ENCODE data around the gene LHFPL3.

The LHFPL3 gene

DNA sequence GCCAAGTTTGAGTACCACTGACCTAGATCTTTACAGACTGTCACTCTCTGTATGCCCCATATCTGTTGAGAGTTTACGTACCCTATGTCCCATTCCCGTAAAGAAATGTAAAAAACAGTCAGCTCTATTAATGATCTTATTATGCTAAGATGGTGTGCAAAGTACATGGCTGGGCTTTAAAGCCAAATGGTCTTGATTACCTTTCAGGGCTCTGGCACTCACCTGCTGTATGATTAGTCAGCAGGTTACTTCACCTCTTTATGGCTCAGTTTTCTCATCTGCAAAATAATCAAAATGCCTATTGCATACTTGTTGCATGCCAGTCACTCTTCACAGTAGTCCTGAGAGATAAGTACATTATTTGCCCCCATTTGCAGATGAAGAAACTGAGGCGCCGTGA lies 54.2 kb downstream of the LHFPL3 start:
- Histone ChIP-seq H3K79me1 (ENCODE audit: low read depth, low read length) (no peaks in the 10 kb centered on the region), H3K27me3 (ENCODE audit: control insufficient read depth in 3 of 3, insufficient read depth in 3 of 3, low read depth in 1 of 3, low read length in 3 of 3) (no peaks in the 10 kb centered on the region), H3K4me2 (ENCODE audit: insufficient read depth, low read length, poor library complexity, severe bottlenecking) (no peak overlapping the region), H3K4me3 (ENCODE audit: low read length in 2 of 2) (no peak overlapping the region), H3K14ac (ENCODE audit: low read length) (no peak overlapping the region), H3K36me3 (replicated peaks in 1 of 2; ENCODE audit: control insufficient read depth in 2 of 2, insufficient read depth in 2 of 2, low read length in 2 of 2) (no peaks in the 10 kb centered on the region), H3K4ac (ENCODE audit: low read length) (no peak overlapping the region), H3K27ac (replicated peaks; ENCODE audit: low read length) (no peak overlapping the region), H2BK5ac (ENCODE audit: low read length) (no peak overlapping the region), H2BK12ac (ENCODE audit: low read length) (no peak overlapping the region), H2AFZ (ENCODE audit: low read length) (no peak overlapping the region), H4K8ac (ENCODE audit: low read depth, low read length) (no peak overlapping the region), H3K18ac (ENCODE audit: low read length) (no peak overlapping the region), H2BK15ac (ENCODE audit: low read length) (no peak overlapping the region), H3K9ac (ENCODE audit: low read depth, low read length, poor library complexity) (no peak overlapping the region), H2BK120ac (ENCODE audit: low read depth, low read length) (no peak overlapping the region), H4K91ac (ENCODE audit: low read depth, low read length, poor library complexity) (no peak overlapping the region), H3K4me1 (ENCODE audit: control insufficient read depth in 2 of 2, insufficient read depth in 1 of 2, low read depth in 1 of 2, low read length in 2 of 2) (no peaks in the 10 kb centered on the region), H3K9me3 (replicated peaks in 1 of 2; ENCODE audit: control insufficient read depth in 2 of 2, insufficient read depth in 1 of 2, low read depth in 1 of 2, low read length in 2 of 2) (peaks cover 0 to 3% of the 10 kb centered on the region in 2 donors), H3K23ac (ENCODE audit: low read depth, low read length, poor library complexity) (no peak overlapping the region), H2AK5ac (ENCODE audit: low read depth, low read length) (no peak overlapping the region)
- no CpG with 5 or more reads among the region's 4 CpGs for WGBS, 2 donors (ENCODE audit: extremely low coverage in 2 of 2, insufficient read length in 2 of 2, insufficient replicate concordance in 1 of 2)
- DNase-seq (ENCODE audit: low spot score) = no peak

DNA sequence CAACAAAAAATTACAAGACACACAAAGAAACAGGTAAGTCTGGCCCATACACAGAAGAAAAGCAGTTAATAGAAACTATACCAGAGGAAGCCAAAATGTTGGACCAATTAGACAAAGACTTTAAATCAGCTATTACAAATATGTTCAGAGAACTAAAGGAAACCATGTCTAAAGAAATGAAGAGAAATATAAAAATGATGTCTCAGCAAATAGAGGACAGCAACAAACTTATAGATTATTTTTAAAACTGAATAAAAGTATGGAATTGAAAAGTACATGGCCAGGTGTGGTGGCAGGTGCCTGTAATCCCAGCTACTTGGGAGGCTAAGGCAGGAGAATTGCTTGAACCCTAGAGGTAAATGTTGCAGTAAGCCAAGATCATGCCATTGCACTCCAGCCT lies 58.5 kb downstream of the LHFPL3 start:
- H2BK5ac ChIP-seq (ENCODE audit: low read length) = no peak overlapping the region
- H3K4me3 ChIP-seq (ENCODE audit: low read length in 2 of 2) = no peak overlapping the region
- H3K18ac ChIP-seq (ENCODE audit: low read length) = no peak overlapping the region
- H3K4me1 ChIP-seq (ENCODE audit: control insufficient read depth in 2 of 2, insufficient read depth in 1 of 2, low read depth in 1 of 2, low read length in 2 of 2) = no peaks in the 10 kb centered on the region
- no peak overlapping the region for H3K23ac ChIP-seq (ENCODE audit: low read depth, low read length, poor library complexity)
- no peaks in the 10 kb centered on the region for H3K36me3 ChIP-seq (replicated peaks in 1 of 2; ENCODE audit: control insufficient read depth in 2 of 2, insufficient read depth in 2 of 2, low read length in 2 of 2)
- H2BK120ac ChIP-seq (ENCODE audit: low read depth, low read length) = no peak overlapping the region
- DNase-seq (ENCODE audit: low spot score) = no peak
- H4K8ac ChIP-seq (ENCODE audit: low read depth, low read length) = no peak overlapping the region
- peaks cover 0 to 3% of the 10 kb centered on the region in 2 donors for H3K9me3 ChIP-seq (replicated peaks in 1 of 2; ENCODE audit: control insufficient read depth in 2 of 2, insufficient read depth in 1 of 2, low read depth in 1 of 2, low read length in 2 of 2)
- H4K91ac ChIP-seq (ENCODE audit: low read depth, low read length, poor library complexity) = no peak overlapping the region
- no peaks in the 10 kb centered on the region for H3K79me1 ChIP-seq (ENCODE audit: low read depth, low read length)
- H2AK5ac ChIP-seq (ENCODE audit: low read depth, low read length) = no peak overlapping the region
- H3K27ac ChIP-seq (replicated peaks; ENCODE audit: low read length) = no peak overlapping the region
- H2BK12ac ChIP-seq (ENCODE audit: low read length) = no peak overlapping the region
- no peak overlapping the region for H3K9ac ChIP-seq (ENCODE audit: low read depth, low read length, poor library complexity)
- H3K27me3 ChIP-seq (ENCODE audit: control insufficient read depth in 3 of 3, insufficient read depth in 3 of 3, low read depth in 1 of 3, low read length in 3 of 3) = no peaks in the 10 kb centered on the region
- no peak overlapping the region for H3K4me2 ChIP-seq (ENCODE audit: insufficient read depth, low read length, poor library complexity, severe bottlenecking)
- no peak overlapping the region for H2BK15ac ChIP-seq (ENCODE audit: low read length)
- no peak overlapping the region for H2AFZ ChIP-seq (ENCODE audit: low read length)
- H3K4ac ChIP-seq (ENCODE audit: low read length) = no peak overlapping the region
- H3K14ac ChIP-seq (ENCODE audit: low read length) = no peak overlapping the region

- no peak overlapping the region for H4K91ac ChIP-seq (ENCODE audit: low read depth, low read length, poor library complexity)
- H3K14ac ChIP-seq (ENCODE audit: low read length) = no peak overlapping the region
- no peak overlapping the region for H3K4me2 ChIP-seq (ENCODE audit: insufficient read depth, low read length, poor library complexity, severe bottlenecking)
- H3K4ac ChIP-seq (ENCODE audit: low read length) = no peak overlapping the region
- DNase-seq (ENCODE audit: low spot score) = no peak
- H3K27me3 ChIP-seq (ENCODE audit: control insufficient read depth in 3 of 3, insufficient read depth in 3 of 3, low read depth in 1 of 3, low read length in 3 of 3) = no peaks in the 10 kb centered on the region
- H3K27ac ChIP-seq (replicated peaks; ENCODE audit: low read length) = no peak overlapping the region
- no peak overlapping the region for H3K23ac ChIP-seq (ENCODE audit: low read depth, low read length, poor library complexity)
- H3K4me3 ChIP-seq (ENCODE audit: low read length in 2 of 2) = no peak overlapping the region
- H3K79me1 ChIP-seq (ENCODE audit: low read depth, low read length) = no peaks in the 10 kb centered on the region
- WGBS, 2 donors (ENCODE audit: extremely low coverage in 2 of 2, insufficient read length in 2 of 2, insufficient replicate concordance in 1 of 2) = no CpG with 5 or more reads among the region's 3 CpGs
- H2BK12ac ChIP-seq (ENCODE audit: low read length) = no peak overlapping the region
- no peaks in the 10 kb centered on the region for H3K4me1 ChIP-seq (ENCODE audit: control insufficient read depth in 2 of 2, insufficient read depth in 1 of 2, low read depth in 1 of 2, low read length in 2 of 2)
- no peak overlapping the region for H3K9ac ChIP-seq (ENCODE audit: low read depth, low read length, poor library complexity)
- H2BK120ac ChIP-seq (ENCODE audit: low read depth, low read length) = no peak overlapping the region
- no peak overlapping the region for H3K18ac ChIP-seq (ENCODE audit: low read length)
- H2AK5ac ChIP-seq (ENCODE audit: low read depth, low read length) = no peak overlapping the region
- H3K36me3 ChIP-seq (replicated peaks in 1 of 2; ENCODE audit: control insufficient read depth in 2 of 2, insufficient read depth in 2 of 2, low read length in 2 of 2) = no peaks in the 10 kb centered on the region
- no peak overlapping the region for H2BK15ac ChIP-seq (ENCODE audit: low read length)
- no peak overlapping the region for H2AFZ ChIP-seq (ENCODE audit: low read length)
- peaks cover 0 to 3% of the 10 kb centered on the region in 2 donors for H3K9me3 ChIP-seq (replicated peaks in 1 of 2; ENCODE audit: control insufficient read depth in 2 of 2, insufficient read depth in 1 of 2, low read depth in 1 of 2, low read length in 2 of 2)
- H2BK5ac ChIP-seq (ENCODE audit: low read length) = no peak overlapping the region
- no peak overlapping the region for H4K8ac ChIP-seq (ENCODE audit: low read depth, low read length)
Measured at GRCh38 chr7:104388222-104388621, 59.8 kb downstream of the LHFPL3 start.

GRCh38 chr7:104395162-104395561 lies 66.8 kb downstream of the LHFPL3 start:
- Histone ChIP-seq H3K9me3 (replicated peaks in 1 of 2; ENCODE audit: control insufficient read depth in 2 of 2, insufficient read depth in 1 of 2, low read depth in 1 of 2, low read length in 2 of 2) (no peaks in the 10 kb centered on the region), H3K18ac (ENCODE audit: low read length) (no peak overlapping the region), H3K79me1 (ENCODE audit: low read depth, low read length) (no peaks in the 10 kb centered on the region), H3K27ac (replicated peaks; ENCODE audit: low read length) (no peak overlapping the region), H3K27me3 (ENCODE audit: control insufficient read depth in 3 of 3, insufficient read depth in 3 of 3, low read depth in 1 of 3, low read length in 3 of 3) (no peaks in the 10 kb centered on the region), H2BK120ac (ENCODE audit: low read depth, low read length) (no peak overlapping the region), H4K8ac (ENCODE audit: low read depth, low read length) (no peak overlapping the region), H3K9ac (ENCODE audit: low read depth, low read length, poor library complexity) (no peak overlapping the region), H2BK15ac (ENCODE audit: low read length) (no peak overlapping the region), H2AK5ac (ENCODE audit: low read depth, low read length) (no peak overlapping the region), H2BK12ac (ENCODE audit: low read length) (no peak overlapping the region), H3K36me3 (replicated peaks in 1 of 2; ENCODE audit: control insufficient read depth in 2 of 2, insufficient read depth in 2 of 2, low read length in 2 of 2) (no peaks in the 10 kb centered on the region), H4K91ac (ENCODE audit: low read depth, low read length, poor library complexity) (no peak overlapping the region), H3K14ac (ENCODE audit: low read length) (no peak overlapping the region), H3K4me1 (ENCODE audit: control insufficient read depth in 2 of 2, insufficient read depth in 1 of 2, low read depth in 1 of 2, low read length in 2 of 2) (no peaks in the 10 kb centered on the region), H2BK5ac (ENCODE audit: low read length) (no peak overlapping the region), H3K23ac (ENCODE audit: low read depth, low read length, poor library complexity) (no peak overlapping the region), H3K4me3 (ENCODE audit: low read length in 2 of 2) (no peak overlapping the region), H3K4me2 (ENCODE audit: insufficient read depth, low read length, poor library complexity, severe bottlenecking) (no peak overlapping the region), H2AFZ (ENCODE audit: low read length) (no peak overlapping the region), H3K4ac (ENCODE audit: low read length) (no peak overlapping the region)
- no peak for DNase-seq (ENCODE audit: low spot score)

All from neuronal stem cell (in vitro differentiated cells).